Epidermal melanocyte (primary cell): ENCODE data around the gene FGFR4.

Experiments used
- DNase-seq: peaks from one replicate; pipeline ENCODE4 v3.0.0; 2011; ENCODE audit warnings: low spot score; ENCODE audit not compliant: insufficient read length

Gene FGFR4

DNA sequence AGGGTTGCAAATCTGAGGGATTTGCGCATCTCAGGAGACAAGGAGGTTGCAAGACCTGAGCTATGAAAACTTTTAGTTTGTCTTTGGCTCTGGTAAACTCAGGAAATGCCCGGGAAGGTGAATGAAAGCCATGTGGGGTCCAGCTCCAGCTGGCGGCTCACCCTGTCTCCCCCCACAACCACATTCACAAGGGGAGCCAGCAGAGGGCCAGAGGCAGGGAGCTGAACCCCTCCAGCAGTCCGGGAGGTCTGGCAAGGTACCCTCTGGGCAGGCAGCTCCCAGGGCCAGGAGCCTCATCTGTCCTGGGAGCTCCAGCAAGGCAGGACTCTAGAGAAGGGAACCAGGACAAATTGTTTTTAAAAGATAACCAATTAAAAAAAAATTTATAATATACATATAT is 2.5 kb upstream of the FGFR4 start:
- no peak for DNase-seq

DNA sequence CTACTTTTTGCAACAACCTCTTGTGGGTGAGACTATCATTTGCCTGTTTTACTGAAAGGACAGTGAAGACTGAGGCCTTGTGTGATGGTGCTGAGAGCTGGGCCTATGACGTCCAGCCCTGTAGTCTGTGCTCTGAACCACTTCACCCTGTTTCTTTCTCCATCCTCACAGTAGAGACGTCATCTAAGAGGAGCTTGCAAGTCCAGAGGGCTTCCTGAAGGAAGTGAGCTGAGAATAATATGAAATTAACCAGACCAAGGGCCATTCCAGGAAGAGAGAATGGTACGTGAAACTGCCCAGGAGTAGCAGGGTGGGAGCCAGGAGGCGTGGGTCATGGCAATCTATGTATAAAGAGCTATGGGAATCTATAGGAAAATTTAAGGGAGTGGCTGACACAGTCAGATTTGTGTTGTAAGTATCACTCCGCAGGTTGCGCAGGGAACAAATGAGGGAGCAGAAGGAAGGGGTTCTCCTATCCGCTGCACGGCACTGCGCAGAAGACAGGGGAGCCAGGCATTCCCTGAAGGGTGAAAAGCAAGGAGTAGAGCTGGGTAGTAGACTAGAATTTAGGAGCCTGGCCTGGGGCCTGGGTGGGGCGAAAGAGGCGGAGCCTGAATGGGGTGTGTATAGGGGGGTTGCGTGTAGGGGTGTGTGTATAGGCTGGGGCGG is 596 bp upstream of the FGFR4 start:
- DNase-seq, result no peak

DNA sequence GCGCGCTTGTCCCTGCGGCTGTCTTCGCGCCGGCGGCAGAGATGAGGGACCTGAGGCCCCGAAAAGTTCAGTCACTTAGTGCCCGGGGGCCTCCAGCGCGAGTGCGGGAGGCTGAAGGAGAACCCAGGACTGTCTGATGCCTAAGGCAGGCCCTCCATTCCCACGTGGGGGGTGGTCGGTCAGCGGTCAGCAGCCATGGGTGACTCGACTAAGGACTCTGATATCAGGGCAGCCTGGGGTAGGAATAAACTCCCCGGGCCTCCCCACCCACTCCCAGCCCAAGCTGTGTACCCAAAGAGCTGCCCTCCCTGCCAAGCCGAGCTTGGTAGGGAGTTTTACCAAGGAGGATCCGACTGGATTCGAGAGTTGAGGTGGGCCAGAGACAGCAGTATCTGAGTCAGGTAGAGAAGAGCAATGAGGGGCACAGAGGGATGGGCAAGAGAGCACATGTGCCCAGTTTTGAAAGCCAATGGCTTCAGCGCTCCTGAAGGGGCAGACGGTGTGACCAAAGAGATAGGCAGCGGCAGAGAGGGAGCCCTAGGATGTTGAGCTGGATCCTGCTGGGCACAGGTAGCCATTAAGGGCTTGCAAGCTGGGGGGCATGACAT is 787 bp downstream of the FGFR4 start:
- peak; percentile 24 for DNase-seq

DNA sequence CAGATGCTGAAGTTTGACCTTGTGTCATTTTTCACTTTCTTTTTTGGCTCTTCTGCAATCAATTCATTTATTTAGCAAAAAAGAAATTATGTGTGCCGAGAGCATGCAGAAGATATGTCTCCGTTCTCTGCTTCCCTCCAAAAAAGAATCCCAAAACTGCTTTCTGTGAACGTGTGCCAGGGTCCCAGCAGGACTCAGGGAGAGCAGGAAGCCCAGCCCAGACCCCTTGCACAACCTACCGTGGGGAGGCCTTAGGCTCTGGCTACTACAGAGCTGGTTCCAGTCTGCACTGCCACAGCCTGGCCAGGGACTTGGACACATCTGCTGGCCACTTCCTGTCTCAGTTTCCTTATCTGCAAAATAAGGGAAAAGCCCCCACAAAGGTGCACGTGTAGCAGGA is 2.4 kb downstream of the FGFR4 start:
- no peak for DNase-seq

DNA sequence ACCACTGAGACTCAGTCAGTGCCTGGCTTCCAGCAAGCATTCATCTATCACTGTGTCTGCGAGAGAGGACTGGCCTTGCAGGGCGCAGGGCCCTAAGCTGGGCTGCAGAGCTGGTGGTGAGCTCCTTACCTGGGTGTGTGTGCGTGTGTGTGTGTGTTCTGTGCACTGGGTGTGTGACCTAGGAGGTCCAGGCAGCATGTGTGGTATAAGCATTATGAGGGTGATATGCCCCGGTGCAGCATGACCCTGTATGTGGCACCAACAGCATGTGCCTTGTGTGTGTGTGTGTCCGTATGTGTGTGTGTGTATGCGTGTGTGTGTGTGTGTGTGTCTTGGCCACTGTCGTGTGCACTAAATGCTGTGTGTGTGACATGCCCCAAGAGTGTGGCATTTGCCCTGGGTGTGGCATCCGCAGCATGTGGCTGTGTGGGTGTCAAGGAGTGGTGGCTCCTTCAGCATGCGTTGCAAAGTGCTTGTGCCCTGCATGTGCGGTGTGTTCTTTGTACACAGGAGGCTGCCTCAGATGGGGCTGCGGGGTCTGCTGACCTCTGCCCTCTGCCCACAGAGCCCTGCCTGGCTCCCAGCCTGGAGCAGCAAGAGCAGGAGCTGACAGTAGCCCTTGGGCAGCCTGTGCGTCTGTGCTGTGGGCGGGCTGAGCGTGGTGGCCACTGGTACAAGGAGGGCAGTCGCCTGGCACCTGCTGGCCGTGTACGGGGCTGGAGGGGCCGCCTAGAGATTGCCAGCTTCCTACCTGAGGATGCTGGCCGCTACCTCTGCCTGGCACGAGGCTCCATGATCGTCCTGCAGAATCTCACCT is 3.3 kb downstream of the FGFR4 start:
- DNase-seq, result no peak

DNA sequence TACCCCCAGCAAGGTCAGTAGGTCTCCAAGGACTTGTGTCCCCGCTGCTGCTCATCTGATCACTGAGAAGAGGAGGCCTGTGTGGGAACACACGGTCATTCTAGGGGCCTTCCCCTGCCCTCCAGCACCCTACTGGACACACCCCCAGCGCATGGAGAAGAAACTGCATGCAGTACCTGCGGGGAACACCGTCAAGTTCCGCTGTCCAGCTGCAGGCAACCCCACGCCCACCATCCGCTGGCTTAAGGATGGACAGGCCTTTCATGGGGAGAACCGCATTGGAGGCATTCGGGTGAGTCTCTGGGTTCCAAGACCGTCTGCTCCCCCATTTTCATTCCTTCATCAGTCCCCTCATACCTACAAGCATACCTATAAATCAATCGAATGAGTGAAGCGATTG is 4.1 kb downstream of the FGFR4 start:
- DNase-seq, result no peak

DNA sequence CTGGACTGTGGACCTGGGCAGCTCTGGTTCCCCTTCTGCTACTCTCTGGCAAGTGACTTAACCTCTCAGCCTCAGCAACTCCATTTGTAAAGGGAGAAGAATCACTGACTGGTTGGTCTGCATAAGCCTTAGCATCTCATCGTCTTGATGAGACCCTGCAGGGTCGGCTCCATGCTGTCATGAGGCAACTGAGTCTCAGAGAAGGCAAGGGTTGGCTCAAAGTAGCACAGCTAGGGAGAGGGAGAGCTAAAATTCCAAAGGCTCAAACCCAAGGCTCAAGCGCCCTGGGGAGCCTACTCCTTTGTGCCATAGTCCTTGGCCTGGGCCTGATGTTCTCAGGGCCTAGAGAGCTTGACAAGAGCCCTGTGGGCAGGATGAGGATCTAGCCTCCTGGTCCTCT is 4.5 kb downstream of the FGFR4 start:
- no peak for DNase-seq

DNA sequence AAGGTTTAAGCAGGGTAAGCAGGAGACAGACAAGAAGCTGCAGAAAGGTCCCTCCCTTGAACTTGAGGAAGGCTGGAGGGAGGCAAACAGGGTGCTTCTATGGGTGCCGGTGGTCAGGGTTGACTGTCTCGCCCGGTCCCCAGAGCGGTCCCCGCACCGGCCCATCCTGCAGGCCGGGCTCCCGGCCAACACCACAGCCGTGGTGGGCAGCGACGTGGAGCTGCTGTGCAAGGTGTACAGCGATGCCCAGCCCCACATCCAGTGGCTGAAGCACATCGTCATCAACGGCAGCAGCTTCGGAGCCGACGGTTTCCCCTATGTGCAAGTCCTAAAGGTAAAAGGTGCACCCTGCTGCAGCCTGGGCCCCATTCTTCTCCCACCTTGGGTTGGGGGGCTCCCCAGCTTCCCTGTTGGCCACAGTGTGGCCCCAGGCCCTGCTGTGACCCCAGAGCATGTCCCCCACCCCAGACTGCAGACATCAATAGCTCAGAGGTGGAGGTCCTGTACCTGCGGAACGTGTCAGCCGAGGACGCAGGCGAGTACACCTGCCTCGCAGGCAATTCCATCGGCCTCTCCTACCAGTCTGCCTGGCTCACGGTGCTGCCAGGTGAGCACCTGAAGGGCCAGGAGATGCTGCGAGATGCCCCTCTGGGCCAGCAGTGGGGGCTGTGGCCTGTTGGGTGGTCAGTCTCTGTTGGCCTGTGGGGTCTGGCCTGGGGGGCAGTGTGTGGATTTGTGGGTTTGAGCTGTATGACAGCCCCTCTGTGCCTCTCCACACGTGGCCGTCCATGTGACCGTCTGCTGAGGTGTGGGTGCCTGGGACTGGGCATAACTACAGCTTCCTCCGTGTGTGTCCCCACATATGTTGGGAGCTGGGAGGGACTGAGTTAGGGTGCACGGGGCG is 5.7 kb downstream of the FGFR4 start:
- DNase-seq, result no peak

DNA sequence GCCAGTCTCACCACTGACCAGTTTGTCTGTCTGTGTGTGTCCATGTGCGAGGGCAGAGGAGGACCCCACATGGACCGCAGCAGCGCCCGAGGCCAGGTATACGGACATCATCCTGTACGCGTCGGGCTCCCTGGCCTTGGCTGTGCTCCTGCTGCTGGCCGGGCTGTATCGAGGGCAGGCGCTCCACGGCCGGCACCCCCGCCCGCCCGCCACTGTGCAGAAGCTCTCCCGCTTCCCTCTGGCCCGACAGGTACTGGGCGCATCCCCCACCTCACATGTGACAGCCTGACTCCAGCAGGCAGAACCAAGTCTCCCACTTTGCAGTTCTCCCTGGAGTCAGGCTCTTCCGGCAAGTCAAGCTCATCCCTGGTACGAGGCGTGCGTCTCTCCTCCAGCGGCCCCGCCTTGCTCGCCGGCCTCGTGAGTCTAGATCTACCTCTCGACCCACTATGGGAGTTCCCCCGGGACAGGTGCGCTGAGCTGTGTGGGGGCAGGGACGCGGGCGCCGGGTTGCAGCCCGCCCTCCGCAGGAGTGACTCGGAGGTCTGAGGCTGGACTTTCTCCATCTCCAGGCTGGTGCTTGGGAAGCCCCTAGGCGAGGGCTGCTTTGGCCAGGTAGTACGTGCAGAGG is 6.5 kb downstream of the FGFR4 start:
- DNase-seq, result no peak

DNA sequence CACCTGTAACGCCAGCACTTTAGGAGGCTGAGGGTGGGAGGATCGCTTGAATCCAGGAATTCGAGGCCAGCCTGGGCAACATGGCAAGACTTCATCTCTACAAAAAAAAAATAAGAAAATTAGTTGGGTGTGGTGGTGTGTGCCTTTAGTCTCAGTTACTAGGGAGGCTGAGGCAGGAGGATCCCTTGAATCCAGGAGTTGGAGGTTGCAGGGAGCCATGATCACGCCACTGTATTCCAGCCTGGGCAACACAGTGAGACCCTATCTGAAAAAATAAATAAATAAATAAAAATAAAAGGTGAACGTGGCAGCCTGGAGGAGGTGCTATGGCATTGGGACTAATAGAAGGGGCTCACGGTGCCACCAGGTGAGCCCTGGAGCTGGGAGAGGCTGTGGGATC is 7.1 kb downstream of the FGFR4 start:
- no peak for DNase-seq

DNA sequence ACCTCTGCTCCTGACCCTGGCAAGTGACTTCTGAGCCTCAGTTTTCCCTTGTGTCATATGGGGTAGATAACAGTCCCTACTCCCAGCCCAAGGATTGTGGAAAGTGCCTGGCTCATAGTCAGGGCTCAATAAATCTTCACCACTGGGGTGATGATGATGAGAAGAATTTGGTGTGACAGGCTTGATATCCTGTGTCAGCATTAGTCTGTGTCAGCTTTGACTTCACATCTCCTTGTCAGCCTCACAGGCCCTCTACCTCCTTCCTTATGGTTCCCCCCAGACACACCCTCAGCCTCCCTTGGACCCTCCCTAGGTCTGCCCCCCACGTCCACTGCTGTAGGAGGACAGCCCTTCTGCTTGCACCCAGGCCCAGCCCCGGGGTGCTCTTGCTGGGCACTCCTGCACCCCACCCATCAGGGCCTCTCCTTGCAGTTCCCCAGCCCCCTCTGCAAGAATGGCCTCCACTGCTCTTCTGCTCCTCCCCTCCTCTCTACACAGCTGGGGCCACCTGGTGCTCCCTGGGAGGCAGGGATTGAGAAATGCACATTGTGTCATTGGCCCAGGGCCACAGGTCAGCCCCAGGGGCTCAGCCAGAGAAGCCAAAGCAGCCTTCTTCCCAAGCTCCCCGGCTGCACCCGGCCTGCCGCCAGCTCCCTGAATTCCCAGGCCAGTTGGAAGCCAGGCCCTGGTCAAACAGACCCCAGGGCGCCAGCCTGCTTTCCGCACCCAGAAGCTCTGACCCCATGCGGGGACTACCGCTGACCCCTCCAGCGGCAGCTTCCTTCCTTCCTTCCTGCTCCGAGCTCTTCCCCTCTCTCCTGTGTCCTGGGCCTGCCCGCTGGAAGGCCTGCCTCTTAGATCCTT is 7.7 kb downstream of the FGFR4 start:
- peak; percentile 52 for DNase-seq

DNA sequence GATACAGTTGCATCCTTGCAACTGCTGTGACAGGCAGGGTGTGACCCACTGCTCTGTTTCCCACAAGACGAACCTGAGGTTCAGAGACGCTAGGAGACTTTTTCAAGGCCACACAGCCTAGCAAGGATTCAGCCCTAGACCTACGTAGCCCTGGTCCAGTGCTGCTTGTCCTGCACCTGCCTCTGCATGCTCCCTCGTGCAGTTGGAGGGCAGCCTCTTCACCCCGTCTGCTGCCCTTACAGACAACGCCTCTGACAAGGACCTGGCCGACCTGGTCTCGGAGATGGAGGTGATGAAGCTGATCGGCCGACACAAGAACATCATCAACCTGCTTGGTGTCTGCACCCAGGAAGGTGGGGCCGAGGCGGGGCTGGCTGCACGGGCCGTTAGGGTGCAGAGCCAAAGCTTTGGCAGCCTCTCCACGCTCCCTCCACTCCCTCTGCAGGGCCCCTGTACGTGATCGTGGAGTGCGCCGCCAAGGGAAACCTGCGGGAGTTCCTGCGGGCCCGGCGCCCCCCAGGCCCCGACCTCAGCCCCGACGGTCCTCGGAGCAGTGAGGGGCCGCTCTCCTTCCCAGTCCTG is 8.5 kb downstream of the FGFR4 start:
- no peak for DNase-seq

DNA sequence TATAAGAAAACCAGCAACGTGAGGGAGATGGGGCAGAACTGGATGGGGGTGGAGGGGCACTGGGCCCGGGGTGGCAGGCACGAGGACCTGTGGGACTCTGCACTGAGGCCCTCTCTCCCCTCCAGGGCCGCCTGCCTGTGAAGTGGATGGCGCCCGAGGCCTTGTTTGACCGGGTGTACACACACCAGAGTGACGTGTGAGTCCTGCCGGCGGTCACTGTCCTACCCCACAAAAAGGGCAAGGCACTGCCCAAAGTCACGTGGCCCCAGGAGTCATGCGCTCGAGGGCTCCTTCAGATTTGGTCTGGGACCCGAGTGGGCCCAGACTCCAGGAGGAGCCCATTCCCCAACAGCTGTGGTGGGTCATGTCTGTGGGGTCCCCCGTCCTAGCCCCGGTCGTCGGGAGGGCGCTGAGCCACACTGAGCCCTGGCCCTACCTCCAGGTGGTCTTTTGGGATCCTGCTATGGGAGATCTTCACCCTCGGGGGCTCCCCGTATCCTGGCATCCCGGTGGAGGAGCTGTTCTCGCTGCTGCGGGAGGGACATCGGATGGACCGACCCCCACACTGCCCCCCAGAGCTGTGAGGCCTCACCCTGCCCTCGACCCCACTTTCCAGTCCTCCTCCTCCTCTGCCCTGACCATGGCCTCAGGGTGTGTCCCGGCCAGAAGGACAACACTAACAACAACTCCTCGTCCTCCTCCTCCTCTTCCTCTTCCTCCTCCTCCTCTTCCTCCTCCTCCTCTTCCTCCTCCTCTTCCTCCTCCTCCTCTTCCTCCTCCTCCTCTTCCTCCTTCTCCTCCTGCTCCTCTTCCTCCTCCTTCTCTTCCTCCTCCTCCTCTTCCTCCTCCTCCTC is 9.7 kb downstream of the FGFR4 start:
- DNase-seq, result no peak

DNA sequence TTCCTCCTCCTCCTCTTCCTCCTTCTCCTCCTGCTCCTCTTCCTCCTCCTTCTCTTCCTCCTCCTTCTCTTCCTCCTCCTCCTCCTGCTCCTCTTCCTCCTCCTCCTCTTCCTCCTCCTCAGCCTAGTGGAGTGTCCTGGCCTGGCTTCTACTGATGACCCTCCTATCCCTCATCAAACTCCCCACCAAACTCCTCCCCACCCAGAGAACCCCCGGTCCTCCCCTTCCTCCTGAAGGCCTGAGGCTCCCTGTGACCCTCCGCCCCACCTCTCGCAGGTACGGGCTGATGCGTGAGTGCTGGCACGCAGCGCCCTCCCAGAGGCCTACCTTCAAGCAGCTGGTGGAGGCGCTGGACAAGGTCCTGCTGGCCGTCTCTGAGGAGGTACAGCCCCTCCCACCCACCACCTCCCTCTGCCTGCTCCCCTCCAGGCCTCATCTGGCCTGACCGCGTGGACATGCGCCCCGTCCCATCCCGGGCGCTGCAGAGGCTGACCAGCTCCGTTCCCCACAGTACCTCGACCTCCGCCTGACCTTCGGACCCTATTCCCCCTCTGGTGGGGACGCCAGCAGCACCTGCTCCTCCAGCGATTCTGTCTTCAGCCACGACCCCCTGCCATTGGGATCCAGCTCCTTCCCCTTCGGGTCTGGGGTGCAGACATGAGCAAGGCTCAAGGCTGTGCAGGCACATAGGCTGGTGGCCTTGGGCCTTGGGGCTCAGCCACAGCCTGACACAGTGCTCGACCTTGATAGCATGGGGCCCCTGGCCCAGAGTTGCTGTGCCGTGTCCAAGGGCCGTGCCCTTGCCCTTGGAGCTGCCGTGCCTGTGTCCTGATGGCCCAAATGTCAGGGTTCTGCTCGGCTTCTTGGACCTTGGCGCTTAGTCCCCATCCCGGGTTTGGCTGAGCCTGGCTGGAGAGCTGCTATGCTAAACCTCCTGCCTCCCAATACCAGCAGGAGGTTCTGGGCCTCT is 10.6 kb downstream of the FGFR4 start:
- DNase-seq, result no peak

DNA sequence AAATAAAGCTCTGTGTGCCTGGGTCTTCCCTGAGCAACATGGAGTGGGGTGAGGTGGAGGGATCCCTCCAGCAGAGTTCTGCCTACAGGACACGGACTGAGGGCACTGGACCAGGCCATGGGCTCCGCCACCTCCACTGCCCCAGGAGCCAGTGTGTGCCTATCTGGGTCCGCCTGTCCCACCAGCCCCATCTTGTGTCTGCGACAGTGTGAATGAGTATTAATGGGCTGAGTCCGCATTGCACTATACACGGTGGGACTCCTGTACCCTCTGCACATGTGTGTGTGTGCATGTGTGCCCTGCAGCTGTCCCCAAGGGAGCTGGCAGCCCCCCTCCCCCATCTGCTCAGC is 11.4 kb downstream of the FGFR4 start:
- no peak for DNase-seq

DNA sequence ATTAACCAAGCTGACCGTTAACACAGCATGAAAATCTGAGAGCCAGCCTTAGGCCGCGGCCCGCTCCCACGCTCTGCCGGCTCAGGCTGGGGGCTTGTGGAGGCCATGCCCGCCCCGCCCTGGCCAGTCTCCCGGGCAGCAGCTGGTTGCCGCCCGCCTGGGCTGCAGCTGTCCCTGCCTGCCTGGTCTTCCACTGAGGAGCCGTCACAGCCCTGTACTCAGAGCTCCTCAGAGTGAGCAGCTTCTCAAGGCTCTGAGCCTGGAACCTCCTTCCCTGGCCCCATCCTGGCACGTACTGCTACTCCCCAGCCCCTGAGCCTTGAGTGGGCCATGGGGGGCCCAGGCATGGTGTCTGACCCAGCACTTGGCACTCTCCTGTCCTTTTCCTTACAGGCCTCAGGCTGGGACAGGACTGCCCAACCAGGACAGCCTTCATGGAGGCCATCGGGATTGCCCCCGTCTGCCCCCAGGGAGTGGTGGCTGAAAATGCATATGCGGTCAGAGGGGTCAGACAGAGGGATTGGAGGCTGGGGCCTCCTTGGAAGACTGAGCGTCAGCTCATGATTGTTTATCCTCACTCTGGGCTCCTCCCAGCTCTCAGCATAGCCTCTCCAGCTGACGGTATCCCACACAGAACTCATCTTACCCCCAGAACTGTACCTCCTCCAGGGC is 11.9 kb downstream of the FGFR4 start:
- DNase-seq, result no peak

DNA sequence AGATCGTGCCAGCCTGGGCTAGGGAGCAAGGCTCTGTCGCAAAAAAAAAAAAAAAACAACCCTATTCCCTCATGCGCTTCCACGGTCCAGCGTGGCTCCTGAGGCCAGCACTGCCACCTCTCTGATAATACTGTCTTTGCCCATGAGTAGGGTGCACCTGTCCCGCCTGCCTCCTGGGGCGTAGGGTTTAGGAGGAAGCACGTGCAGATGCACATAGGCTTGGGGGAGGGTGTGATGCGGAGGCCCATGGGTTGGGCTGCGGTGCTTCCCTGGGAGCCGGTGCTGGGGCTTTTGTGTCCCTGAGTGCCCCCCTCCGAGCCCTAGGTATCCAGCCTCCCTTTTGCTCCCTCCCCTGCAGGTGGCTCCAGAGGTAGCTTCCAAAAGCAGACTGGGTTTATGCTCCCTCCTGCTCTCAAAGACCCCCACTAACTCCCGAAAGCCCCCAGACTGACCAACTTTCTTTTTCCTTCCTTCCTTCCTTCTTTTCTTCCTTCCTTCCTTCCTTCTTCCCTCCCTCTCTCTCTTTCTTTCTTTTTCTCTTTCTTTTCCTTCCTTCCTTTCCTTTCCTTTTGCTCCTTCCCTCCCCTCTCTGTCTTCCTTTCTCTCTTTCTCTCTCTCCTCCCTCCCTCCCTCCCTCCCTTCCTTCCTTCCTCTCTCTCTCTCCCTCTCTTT is 12.8 kb downstream of the FGFR4 start:
- DNase-seq, result no peak
